GM12873 (cell line): ENCODE data around the gene RAB9B.

ENCODE experiments used
- CTCF ChIP-seq: IDR thresholded peaks from 2 replicates; pipeline ENCODE4 v1.5.1; 2012; ENCODE audit warnings: low read depth, mild to moderate bottlenecking, moderate library complexity, low read length, control low read depth; ENCODE audit not compliant: insufficient read depth; ENCODE audit errors: missing control alignments

RAB9B gene

GRCh38 chrX:103831803-103832544 lies at the start of gene RAB9B:
TSS of gene RAB9B (minus strand) at chrX:103832257. CDS start at chrX:103825784, 6,473 bp downstream.
- no peak for TF ChIP-seq CTCF

- no peak for TF ChIP-seq CTCF
Measured at GRCh38 chrX:103879339-103879738, 47.3 kb upstream of the RAB9B start.

GRCh38 chrX:103878466-103879122 lies 46.5 kb upstream of the RAB9B start:
- no peak for TF ChIP-seq CTCF

GRCh38 chrX:103877571-103877970 lies 45.5 kb upstream of the RAB9B start:
- no peak for TF ChIP-seq CTCF

- no peak for TF ChIP-seq CTCF
Measured at GRCh38 chrX:103864886-103865534, 33.0 kb upstream of the RAB9B start.

- no peak for TF ChIP-seq CTCF
Measured at GRCh38 chrX:103864149-103864548, 32.1 kb upstream of the RAB9B start.

- no peak for TF ChIP-seq CTCF
Measured at GRCh38 chrX:103861200-103861599, 29.1 kb upstream of the RAB9B start.
